Esophagus muscularis mucosa (tissue), 4 donors: ENCODE results near the gene DRAP1.

ENCODE experiments used
- EP300 ChIP-seq: sonication (generic); formaldehyde crosslinking; IDR thresholded peaks from one replicate; pipeline ENCODE4 v1.6.1; 2017; ENCODE audit warnings: antibody characterized with exemption
- POLR2A ChIP-seq: fragments of 450-650 bp; IDR thresholded peaks from one replicate; pipeline ENCODE4 v1.6.1; 2017; ENCODE audit warnings: antibody characterized with exemption, moderate library complexity, mild to moderate bottlenecking, low read depth
- POLR2AphosphoS5 ChIP-seq, 2 donors: sonication (generic); formaldehyde crosslinking; IDR thresholded peaks; one replicate each; pipeline ENCODE4 v1.6.1; 2017; ENCODE audit warnings: antibody characterized with exemption in 2 of 2
- TF ChIP-seq, protein P1 (sequence below), 3 experiments: fragments of 200-600 bp in 2 of 3; fragments of 450-650 bp in 1 of 3; sonication (generic) in 2 of 3; IDR thresholded peaks; one replicate each; pipeline ENCODE4 v1.5.1; 2017 to 2019; ENCODE audit warnings: antibody characterized with exemption in 3 of 3, mild to moderate bottlenecking in 2 of 3, moderate library complexity in 1 of 3

GRCh38 chr11:65871811-65872548 lies 47.2 kb upstream of the DRAP1 start:
- TF ChIP-seq, protein P1, sequence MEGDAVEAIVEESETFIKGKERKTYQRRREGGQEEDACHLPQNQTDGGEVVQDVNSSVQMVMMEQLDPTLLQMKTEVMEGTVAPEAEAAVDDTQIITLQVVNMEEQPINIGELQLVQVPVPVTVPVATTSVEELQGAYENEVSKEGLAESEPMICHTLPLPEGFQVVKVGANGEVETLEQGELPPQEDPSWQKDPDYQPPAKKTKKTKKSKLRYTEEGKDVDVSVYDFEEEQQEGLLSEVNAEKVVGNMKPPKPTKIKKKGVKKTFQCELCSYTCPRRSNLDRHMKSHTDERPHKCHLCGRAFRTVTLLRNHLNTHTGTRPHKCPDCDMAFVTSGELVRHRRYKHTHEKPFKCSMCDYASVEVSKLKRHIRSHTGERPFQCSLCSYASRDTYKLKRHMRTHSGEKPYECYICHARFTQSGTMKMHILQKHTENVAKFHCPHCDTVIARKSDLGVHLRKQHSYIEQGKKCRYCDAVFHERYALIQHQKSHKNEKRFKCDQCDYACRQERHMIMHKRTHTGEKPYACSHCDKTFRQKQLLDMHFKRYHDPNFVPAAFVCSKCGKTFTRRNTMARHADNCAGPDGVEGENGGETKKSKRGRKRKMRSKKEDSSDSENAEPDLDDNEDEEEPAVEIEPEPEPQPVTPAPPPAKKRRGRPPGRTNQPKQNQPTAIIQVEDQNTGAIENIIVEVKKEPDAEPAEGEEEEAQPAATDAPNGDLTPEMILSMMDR (IDR thresholded peaks at IDR 0.05), result no peak
- TF ChIP-seq POLR2A, result no peak
- no peak for TF ChIP-seq EP300
- no peak for TF ChIP-seq POLR2AphosphoS5 (IDR thresholded peaks at IDR 0.05)
